Keratinocyte (primary cell): Measurements from ENCODE around the gene EPHB2.

Experiments
- EZH2 ChIP-seq: IDR thresholded peaks from one replicate; pipeline ENCODE4 v1.6.1; 2012; ENCODE audit warnings: inconsistent platforms, mild to moderate bottlenecking, low read length, moderate library complexity
- TF ChIP-seq, protein P1 (sequence below), 3 experiments: IDR thresholded peaks in 1 of 3; conservative IDR thresholded peaks in 1 of 3; optimal IDR thresholded peaks in 1 of 3; 2 replicates in 2 of 3; 3 replicates in 1 of 3; pipeline versions ENCODE3 to v1.5.1; 2011; ENCODE audit warnings: low read length in 3 of 3, mild to moderate bottlenecking in 3 of 3, moderate library complexity in 2 of 3, control low read depth in 1 of 3, inconsistent platforms in 1 of 3; ENCODE audit not compliant: insufficient read depth in 2 of 3; ENCODE audit errors: extremely low read depth in 1 of 3

DNA sequence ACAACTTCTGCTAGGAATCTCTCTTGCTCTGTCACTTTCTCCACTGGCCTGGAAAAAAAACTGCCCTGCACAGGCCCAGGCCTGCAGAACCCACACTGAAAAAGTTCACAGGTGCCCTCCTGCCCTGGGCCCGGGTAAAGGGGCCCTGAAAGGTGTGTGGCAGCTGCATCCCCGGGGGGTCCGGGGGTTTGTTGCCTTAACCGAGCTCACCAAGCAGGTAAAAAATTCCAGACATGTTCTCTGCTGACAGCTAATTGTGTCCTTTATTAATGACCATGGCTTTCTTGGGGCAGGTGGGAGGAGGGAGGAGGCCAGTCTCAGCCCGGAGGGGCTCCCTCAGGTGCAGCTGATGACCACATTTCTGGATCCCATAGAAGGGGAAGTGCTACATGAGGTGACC is 139.1 kb downstream of the EPHB2 start:
- TF ChIP-seq, protein P1, sequence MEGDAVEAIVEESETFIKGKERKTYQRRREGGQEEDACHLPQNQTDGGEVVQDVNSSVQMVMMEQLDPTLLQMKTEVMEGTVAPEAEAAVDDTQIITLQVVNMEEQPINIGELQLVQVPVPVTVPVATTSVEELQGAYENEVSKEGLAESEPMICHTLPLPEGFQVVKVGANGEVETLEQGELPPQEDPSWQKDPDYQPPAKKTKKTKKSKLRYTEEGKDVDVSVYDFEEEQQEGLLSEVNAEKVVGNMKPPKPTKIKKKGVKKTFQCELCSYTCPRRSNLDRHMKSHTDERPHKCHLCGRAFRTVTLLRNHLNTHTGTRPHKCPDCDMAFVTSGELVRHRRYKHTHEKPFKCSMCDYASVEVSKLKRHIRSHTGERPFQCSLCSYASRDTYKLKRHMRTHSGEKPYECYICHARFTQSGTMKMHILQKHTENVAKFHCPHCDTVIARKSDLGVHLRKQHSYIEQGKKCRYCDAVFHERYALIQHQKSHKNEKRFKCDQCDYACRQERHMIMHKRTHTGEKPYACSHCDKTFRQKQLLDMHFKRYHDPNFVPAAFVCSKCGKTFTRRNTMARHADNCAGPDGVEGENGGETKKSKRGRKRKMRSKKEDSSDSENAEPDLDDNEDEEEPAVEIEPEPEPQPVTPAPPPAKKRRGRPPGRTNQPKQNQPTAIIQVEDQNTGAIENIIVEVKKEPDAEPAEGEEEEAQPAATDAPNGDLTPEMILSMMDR (optimal IDR thresholded peaks at IDR 0.05 in 1 of 3, IDR thresholded peaks at IDR 0.05 in 1 of 3, conservative IDR thresholded peaks at IDR 0.05 in 1 of 3; ENCODE audit: extremely low read depth in 1 of 3, insufficient read depth in 2 of 3, low read length in 3 of 3) = no peak
- no peak for TF ChIP-seq EZH2
